IMR-90 (cell line): Measurements from ENCODE around the gene CGREF1. TPM values are rescaled to one million over a fixed set of nuclear protein-coding genes. Genes with fewer than 3 reads are reported as not detected.

Experiments
- ATAC-seq: fragments of 200-7000 bp; cut with Tn5 transposase; 2 replicates; pipeline ENCODE4 v1.9.1; 2020; ENCODE audit warnings: low read depth, mild to moderate bottlenecking, moderate library complexity
- BruUV-seq: library from RNA; stranded (reverse); fragments of 400-500 nt; replicated peaks from 2 replicates; lab custom pipeline; 2021; lab: Mats Ljungman, UMichigan
- CTCF ChIA-PET: fragments of 300-600 bp; formaldehyde crosslinking; extraction: SDS; loops from one replicate; lab custom pipeline; 2021; ENCODE audit warnings: antibody characterized with exemption; lab: Yijun Ruan, JAX
- POLR2A ChIA-PET: fragments of 300-600 bp; sonication (Branson Sonifier 250); formaldehyde crosslinking; loops from one replicate; lab custom pipeline; 2022; ENCODE audit warnings: antibody characterized with exemption; ENCODE audit not compliant: unreplicated experiment; lab: Charles Lee
- DNase-seq: peaks from one replicate; pipeline ENCODE4 v3.0.0; 2013
- H2AFZ ChIP-seq: replicated peaks from 2 replicates; pipeline ENCODE3; 2013; ENCODE audit warnings: low read length, mild to moderate bottlenecking; ENCODE audit not compliant: poor library complexity
- H2AK5ac ChIP-seq: 2 replicates; pipeline ENCODE4 v1.6.1; 2013; ENCODE audit warnings: low read depth, low read length, inconsistent platforms
- H2AK9ac ChIP-seq: replicated peaks from 2 replicates; pipeline ENCODE3; 2013; ENCODE audit warnings: mild to moderate bottlenecking, low read depth, low read length, moderate library complexity; ENCODE audit not compliant: poor library complexity
- H2BK120ac ChIP-seq: 2 replicates; pipeline ENCODE4 v1.6.1; 2013; ENCODE audit warnings: low read depth, low read length, inconsistent platforms
- H2BK15ac ChIP-seq: 3 replicates; pipeline ENCODE4 v1.6.1; 2013; ENCODE audit warnings: low read depth, low read length, inconsistent platforms
- H2BK20ac ChIP-seq: 2 replicates; pipeline ENCODE4 v1.6.1; 2013; ENCODE audit warnings: low read depth, mild to moderate bottlenecking, inconsistent platforms, low read length, moderate library complexity
- H2BK5ac ChIP-seq: 2 replicates; pipeline ENCODE4 v1.6.1; 2013; ENCODE audit warnings: mild to moderate bottlenecking, low read depth, low read length, inconsistent platforms; ENCODE audit not compliant: poor library complexity, severe bottlenecking
- H3K14ac ChIP-seq: replicated peaks from 2 replicates; pipeline ENCODE4 v1.6.1; 2013; ENCODE audit warnings: low read depth, low read length, inconsistent platforms
- H3K18ac ChIP-seq: 2 replicates; pipeline ENCODE4 v1.6.1; 2013; ENCODE audit warnings: low read depth, low read length, control low read depth
- H3K23ac ChIP-seq: 2 replicates; pipeline ENCODE4 v1.6.1; 2013; ENCODE audit warnings: low read depth, low read length, inconsistent platforms
- H3K27ac ChIP-seq: 2 replicates; pipeline ENCODE4 v1.5.1; 2013; ENCODE audit warnings: mild to moderate bottlenecking, control low read depth, low read length; ENCODE audit not compliant: insufficient read depth
- H3K27me3 ChIP-seq: 2 replicates; pipeline ENCODE4 v1.6.1; 2013; ENCODE audit warnings: low read length; ENCODE audit not compliant: control insufficient read depth, insufficient read depth
- H3K36me3 ChIP-seq: 2 replicates; pipeline ENCODE4 v1.6.1; 2013; ENCODE audit warnings: low read length, mixed read lengths; ENCODE audit not compliant: control insufficient read depth, insufficient read depth
- H3K4ac ChIP-seq: 2 replicates; pipeline ENCODE4 v1.6.1; 2013; ENCODE audit warnings: low read depth, low read length, inconsistent platforms
- H3K4me1 ChIP-seq: 2 replicates; pipeline ENCODE4 v1.6.1; 2013; ENCODE audit warnings: low read length, mixed read lengths; ENCODE audit not compliant: control insufficient read depth, insufficient read depth
- H3K4me2 ChIP-seq: 2 replicates; pipeline ENCODE4 v1.6.1; 2013; ENCODE audit warnings: low read depth, mild to moderate bottlenecking, control low read depth, low read length, moderate library complexity
- H3K4me3 ChIP-seq: 2 replicates; pipeline ENCODE4 v1.5.1; 2013; ENCODE audit warnings: low read depth, mild to moderate bottlenecking, control low read depth, low read length, moderate library complexity; ENCODE audit not compliant: insufficient read depth
- H3K56ac ChIP-seq: 2 replicates; pipeline ENCODE4 v1.6.1; 2013; ENCODE audit warnings: low read length, inconsistent platforms; ENCODE audit not compliant: insufficient read depth; ENCODE audit errors: extremely low read depth
- H3K79me1 ChIP-seq, 2 experiments: 2 replicates each; pipeline ENCODE4 v1.6.1; 2013; ENCODE audit warnings: low read length in 2 of 2, inconsistent platforms in 1 of 2, low read depth in 1 of 2
- H3K9ac ChIP-seq: 2 replicates; pipeline ENCODE4 v1.6.1; 2013; ENCODE audit warnings: low read depth, low read length, control low read depth
- H3K9me1 ChIP-seq: 2 replicates; pipeline ENCODE4 v1.6.1; 2013; ENCODE audit warnings: low read length, inconsistent platforms; ENCODE audit not compliant: insufficient read depth
- H3K9me3 ChIP-seq: 2 replicates; pipeline ENCODE4 v1.6.1; 2013; ENCODE audit warnings: low read length; ENCODE audit not compliant: control insufficient read depth, insufficient read depth
- H4K20me1 ChIP-seq: 2 replicates; pipeline ENCODE4 v1.6.1; 2013; ENCODE audit warnings: low read length, inconsistent platforms; ENCODE audit not compliant: insufficient read depth
- H4K5ac ChIP-seq: 2 replicates; pipeline ENCODE4 v1.6.1; 2013; ENCODE audit warnings: mild to moderate bottlenecking, low read depth, low read length, control low read depth
- H4K8ac ChIP-seq, 2 experiments: 2 replicates each; pipeline ENCODE4 v1.6.1; 2013; ENCODE audit warnings: low read depth in 2 of 2, low read length in 2 of 2, control low read depth in 1 of 2, inconsistent platforms in 1 of 2
- H4K91ac ChIP-seq: 2 replicates; pipeline ENCODE4 v1.6.1; 2013; ENCODE audit warnings: low read depth, low read length, inconsistent platforms; ENCODE audit not compliant: insufficient read depth
- BHLHE40 ChIP-seq: fragments of 150-350 bp; IDR thresholded peaks from 2 replicates; pipeline ENCODE4 v1.6.1; 2016; ENCODE audit warnings: mild to moderate bottlenecking, low read depth, low read length
- CEBPB ChIP-seq: IDR thresholded peaks from 2 replicates; pipeline ENCODE4 v1.6.1; 2012; ENCODE audit warnings: low read depth, low read length, improper control_type of control experiment
- CHD1 ChIP-seq: IDR thresholded peaks from 2 replicates; pipeline ENCODE4 v1.6.1; 2012; ENCODE audit warnings: low read depth, low read length, improper control_type of control experiment
- FOS ChIP-seq: fragments of 150-350 bp; IDR thresholded peaks from 2 replicates; pipeline ENCODE4 v1.6.1; 2016; ENCODE audit warnings: low read depth, low read length
- MAFK ChIP-seq: IDR thresholded peaks from 2 replicates; pipeline ENCODE4 v1.6.1; 2012; ENCODE audit warnings: low read depth, low read length, improper control_type of control experiment
- MAZ ChIP-seq: IDR thresholded peaks from 2 replicates; pipeline ENCODE4 v1.6.1; 2012; ENCODE audit warnings: low read depth, mild to moderate bottlenecking, low read length, improper control_type of control experiment, moderate library complexity, borderline replicate concordance
- MXI1 ChIP-seq: IDR thresholded peaks from 2 replicates; pipeline ENCODE4 v1.6.1; 2012; ENCODE audit warnings: low read depth, mild to moderate bottlenecking, low read length, moderate library complexity, borderline replicate concordance
- NFE2L2 ChIP-seq: fragments of 150-350 bp; IDR thresholded peaks from 2 replicates; pipeline ENCODE4 v1.6.1; 2016; ENCODE audit warnings: low read depth, mild to moderate bottlenecking, low read length
- POLR2A ChIP-seq: IDR thresholded peaks from 2 replicates; pipeline ENCODE4 v1.6.1; 2012; ENCODE audit warnings: mild to moderate bottlenecking, low read depth, low read length
- RCOR1 ChIP-seq: IDR thresholded peaks from 2 replicates; pipeline ENCODE4 v1.6.1; 2012; ENCODE audit warnings: mild to moderate bottlenecking, low read length, improper control_type of control experiment; ENCODE audit not compliant: insufficient replicate concordance
- RFX5 ChIP-seq: IDR thresholded peaks from 2 replicates; pipeline ENCODE4 v1.8.0; 2012; ENCODE audit warnings: low read depth, mild to moderate bottlenecking, low read length, moderate library complexity
- SMC3 ChIP-seq: fragments of 150-350 bp; IDR thresholded peaks from 2 replicates; pipeline ENCODE4 v1.6.1; 2016; ENCODE audit warnings: low read depth, mild to moderate bottlenecking, antibody characterized with exemption, low read length, moderate library complexity
- WGBS, 2 experiments: methylation state at CpG; one replicate each; pipeline versions ENCODE4 v1.1.5 to v1.1.7; 2013; ENCODE audit warnings: missing lambda C conversion rate in 2 of 2; ENCODE audit not compliant: insufficient read length in 1 of 2; ENCODE audit errors: extremely low coverage in 2 of 2; 5-methylcytosine and 5-hydroxymethylcytosine counted together
- dilution Hi-C: fragments of 300-500 bp; cut with HindIII; formaldehyde crosslinking; loops from one replicate; pipeline ENCODE4 v1.14.3; 2018; ENCODE audit warnings: low sequenced_read_pairs; ENCODE audit not compliant: unreplicated experiment
- in situ Hi-C: fragments of 300-500 bp; cut with MboI; formaldehyde crosslinking; loops from 3 replicates; pipeline ENCODE4 v1.14.3; 2019; ENCODE audit warnings: low sequenced_read_pairs, inconsistent platforms, mixed read lengths
- intact Hi-C: fragments of 100-400 bp; cut with micrococcal nuclease; formaldehyde crosslinking; loops from 2 replicates; pipeline ENCODE4 v1.10.0; 2022
- polyA plus RNA-seq, 3 experiments: library from polyadenylated mRNA; depleted of rRNA; stranded (reverse); fragments of >200 nt; gene quantifications; 2 replicates each; pipeline ENCODE4 v1.2.3, GENCODE V29; 2012; ENCODE audit warnings: low replicate concordance in 1 of 3
- total RNA-seq: library from RNA; depleted of rRNA; stranded (reverse); fragments of >200 nt; gene quantifications from 2 replicates; pipeline ENCODE4 v1.2.3, GENCODE V29; 2012
- TF ChIP-seq, protein P1 (sequence below): fragments of 150-350 bp; IDR thresholded peaks from 2 replicates; pipeline ENCODE4 v1.6.1; 2016; ENCODE audit warnings: low read depth, mild to moderate bottlenecking, low read length, moderate library complexity, borderline replicate concordance
- TF ChIP-seq, protein P2 (sequence below): conservative IDR thresholded peaks from 2 replicates; pipeline ENCODE4 v1.5.1; 2012; ENCODE audit warnings: mild to moderate bottlenecking, low read depth, low read length, improper control_type of control experiment
- TF ChIP-seq, protein P3 (sequence below): fragments of 150-350 bp; IDR thresholded peaks from 2 replicates; pipeline ENCODE4 v1.6.1; 2017; ENCODE audit warnings: mild to moderate bottlenecking, antibody characterized with exemption, low read length, low read depth

Gene CGREF1
- total and polyA plus RNA-seq, 2 of the 4 experiments (the other 2 are of a cell fraction), result 0.54 to 1.3 TPM

DNA sequence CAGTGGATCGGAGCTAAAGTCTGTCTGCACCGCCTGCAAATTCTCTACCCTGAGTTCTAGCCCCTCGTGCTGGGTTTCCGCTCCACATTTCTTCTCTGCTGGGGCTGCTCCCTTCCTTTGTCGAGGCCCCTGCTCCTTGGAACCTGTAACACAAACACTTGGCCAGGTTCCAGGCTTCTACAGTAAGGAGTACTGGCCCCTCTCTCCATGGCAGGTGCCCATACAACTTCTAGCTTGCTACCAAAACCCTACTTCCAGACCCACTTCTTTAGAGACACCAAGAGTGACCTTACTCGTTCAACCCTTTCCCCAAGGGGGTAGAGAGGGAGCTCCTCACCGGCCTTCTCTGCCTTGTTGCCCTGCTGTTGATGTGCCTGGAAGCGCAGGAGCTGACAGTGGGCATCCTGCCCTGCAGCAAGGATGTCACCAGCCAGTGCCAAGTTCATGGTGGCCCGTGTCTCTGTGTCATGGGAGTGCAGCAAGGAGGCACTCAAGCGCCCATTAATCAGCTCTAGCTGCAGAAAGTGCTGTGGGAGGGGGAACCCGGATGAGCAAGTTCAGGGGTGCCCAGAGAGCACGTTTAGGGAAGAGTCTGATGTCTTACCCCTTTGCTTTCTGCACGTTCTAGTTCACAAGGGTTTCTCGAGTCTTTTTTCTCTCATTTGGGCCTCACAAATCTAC lies 14.4 kb upstream of the CGREF1 start:
- H2AK9ac ChIP-seq, result no peak overlapping the region
- no peak overlapping the region for H2BK5ac ChIP-seq
- in situ Hi-C loops (no loop called here), dilution Hi-C loops (no loop called here), intact Hi-C loops (no loop called here)
- DNase-seq (no peak), ATAC-seq (no peak)
- peak overlapping the region; percentile 4; the same call in 1 of the 2 replicates for H3K14ac ChIP-seq
- no peak overlapping the region for H2BK20ac ChIP-seq
- no peaks in the 10 kb centered on the region for H3K9me3 ChIP-seq
- no peak overlapping the region for H4K91ac ChIP-seq
- no peak overlapping the region for H2AK5ac ChIP-seq
- no peak overlapping the region for H4K5ac ChIP-seq
- H3K56ac ChIP-seq, result peak overlapping the region; percentile 57; the same call in 1 of the 2 replicates
- no peak overlapping the region for H2BK15ac ChIP-seq
- H3K18ac ChIP-seq, result no peak overlapping the region
- no peak overlapping the region for H2BK120ac ChIP-seq
- peaks cover 3% of the 10 kb centered on the region; the same call in 1 of the 2 replicates for H3K27me3 ChIP-seq
- peak overlapping the region; percentile 75 for H3K4me2 ChIP-seq
- H3K4me3 ChIP-seq, result peak overlapping the region; percentile 79
- no peak overlapping the region for H3K4ac ChIP-seq
- H3K27ac ChIP-seq, result no peak overlapping the region
- no peak overlapping the region for H4K8ac ChIP-seq
- peak overlapping the region; percentile 52; the same call in 1 of the 2 replicates for H3K23ac ChIP-seq
- peak overlapping the region; percentile 63 for H3K9ac ChIP-seq
- H3K9me1 ChIP-seq, result peaks cover 14% of the 10 kb centered on the region
- peaks cover 9% of the 10 kb centered on the region for H3K4me1 ChIP-seq
- CTCF ChIA-PET, result interaction anchor here (1.0 to 1.4 kb wide), 8 partner anchors 7 to 52 kb away, joined by 3 to 9 read pairs (median 4); no protein-coding TSS in a partner anchor
- WGBS, 2 experiments, result 60% methylated on average over 7 of the region's 14 CpGs; no CpG with 5 or more reads in 1 of the 2 experiments
- H3K79me1 ChIP-seq, result peaks cover 14 to 27% of the 10 kb centered on the region in 2 experiments
- H2AFZ ChIP-seq, result peak overlapping the region; percentile 21
- POLR2A ChIA-PET, result no interaction called here
- no TSS peak for BruUV-seq
- H4K20me1 ChIP-seq, result peaks cover 15% of the 10 kb centered on the region
- peaks cover 34% of the 10 kb centered on the region for H3K36me3 ChIP-seq
- TF ChIP-seq POLR2A, result no peak
- TF ChIP-seq, protein P1, sequence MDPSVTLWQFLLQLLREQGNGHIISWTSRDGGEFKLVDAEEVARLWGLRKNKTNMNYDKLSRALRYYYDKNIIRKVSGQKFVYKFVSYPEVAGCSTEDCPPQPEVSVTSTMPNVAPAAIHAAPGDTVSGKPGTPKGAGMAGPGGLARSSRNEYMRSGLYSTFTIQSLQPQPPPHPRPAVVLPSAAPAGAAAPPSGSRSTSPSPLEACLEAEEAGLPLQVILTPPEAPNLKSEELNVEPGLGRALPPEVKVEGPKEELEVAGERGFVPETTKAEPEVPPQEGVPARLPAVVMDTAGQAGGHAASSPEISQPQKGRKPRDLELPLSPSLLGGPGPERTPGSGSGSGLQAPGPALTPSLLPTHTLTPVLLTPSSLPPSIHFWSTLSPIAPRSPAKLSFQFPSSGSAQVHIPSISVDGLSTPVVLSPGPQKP, result no peak
- TF ChIP-seq FOS, result no peak
- no peak for TF ChIP-seq CHD1
- TF ChIP-seq NFE2L2, result no peak
- no peak for TF ChIP-seq RCOR1
- no peak for TF ChIP-seq RFX5
- no peak for TF ChIP-seq CEBPB
- TF ChIP-seq, protein P2, sequence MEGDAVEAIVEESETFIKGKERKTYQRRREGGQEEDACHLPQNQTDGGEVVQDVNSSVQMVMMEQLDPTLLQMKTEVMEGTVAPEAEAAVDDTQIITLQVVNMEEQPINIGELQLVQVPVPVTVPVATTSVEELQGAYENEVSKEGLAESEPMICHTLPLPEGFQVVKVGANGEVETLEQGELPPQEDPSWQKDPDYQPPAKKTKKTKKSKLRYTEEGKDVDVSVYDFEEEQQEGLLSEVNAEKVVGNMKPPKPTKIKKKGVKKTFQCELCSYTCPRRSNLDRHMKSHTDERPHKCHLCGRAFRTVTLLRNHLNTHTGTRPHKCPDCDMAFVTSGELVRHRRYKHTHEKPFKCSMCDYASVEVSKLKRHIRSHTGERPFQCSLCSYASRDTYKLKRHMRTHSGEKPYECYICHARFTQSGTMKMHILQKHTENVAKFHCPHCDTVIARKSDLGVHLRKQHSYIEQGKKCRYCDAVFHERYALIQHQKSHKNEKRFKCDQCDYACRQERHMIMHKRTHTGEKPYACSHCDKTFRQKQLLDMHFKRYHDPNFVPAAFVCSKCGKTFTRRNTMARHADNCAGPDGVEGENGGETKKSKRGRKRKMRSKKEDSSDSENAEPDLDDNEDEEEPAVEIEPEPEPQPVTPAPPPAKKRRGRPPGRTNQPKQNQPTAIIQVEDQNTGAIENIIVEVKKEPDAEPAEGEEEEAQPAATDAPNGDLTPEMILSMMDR, result no peak
- no peak for TF ChIP-seq MAFK
- TF ChIP-seq SMC3, result no peak
- no peak for TF ChIP-seq MXI1
- TF ChIP-seq, protein P3, sequence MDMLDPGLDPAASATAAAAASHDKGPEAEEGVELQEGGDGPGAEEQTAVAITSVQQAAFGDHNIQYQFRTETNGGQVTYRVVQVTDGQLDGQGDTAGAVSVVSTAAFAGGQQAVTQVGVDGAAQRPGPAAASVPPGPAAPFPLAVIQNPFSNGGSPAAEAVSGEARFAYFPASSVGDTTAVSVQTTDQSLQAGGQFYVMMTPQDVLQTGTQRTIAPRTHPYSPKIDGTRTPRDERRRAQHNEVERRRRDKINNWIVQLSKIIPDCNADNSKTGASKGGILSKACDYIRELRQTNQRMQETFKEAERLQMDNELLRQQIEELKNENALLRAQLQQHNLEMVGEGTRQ, result no peak
- no peak for TF ChIP-seq BHLHE40
- TF ChIP-seq MAZ, result no peak
